ENCODE measurements around the gene TMEM95.

TMEM95 gene

DNA sequence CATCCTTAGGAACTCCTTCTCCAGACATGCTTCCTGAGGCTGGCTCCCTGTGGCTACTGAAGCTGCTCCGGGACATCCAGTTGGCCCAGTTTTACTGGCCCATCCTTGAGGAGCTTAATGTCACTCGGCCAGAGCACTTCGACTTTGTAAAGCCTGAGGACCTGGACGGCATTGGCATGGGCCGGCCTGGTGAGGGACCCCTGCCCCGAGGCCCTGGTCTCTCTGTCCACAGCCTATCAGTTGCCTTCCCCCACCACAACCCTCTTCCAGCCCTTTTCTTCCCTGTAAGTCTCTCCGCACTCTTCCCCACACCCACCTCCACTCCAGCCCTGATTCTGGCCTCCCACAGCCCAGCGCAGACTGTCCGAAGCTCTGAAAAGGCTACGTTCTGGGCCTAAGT lies 27.9 kb downstream of the TMEM95 start:
- DNase-seq: no peak

DNA sequence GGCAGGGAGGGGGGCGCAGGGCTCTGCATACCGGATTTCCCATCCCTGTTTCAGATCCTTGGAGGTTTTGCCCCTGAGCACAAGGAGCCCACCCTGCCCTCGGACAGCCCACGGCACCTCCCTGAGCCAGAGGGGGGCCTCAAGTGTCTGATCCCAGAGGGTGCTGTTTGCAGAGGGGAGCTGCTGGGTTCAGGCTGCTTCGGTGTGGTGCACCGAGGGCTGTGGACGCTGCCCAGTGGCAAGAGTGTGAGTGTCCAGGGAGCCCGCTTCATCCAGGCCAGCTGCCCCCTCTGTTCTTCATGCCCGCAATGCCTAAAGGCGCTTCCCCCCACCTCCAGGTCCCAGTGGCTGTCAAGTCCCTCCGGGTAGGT lies 28.4 kb downstream of the TMEM95 start:
- DNase-seq: no peak

DNA sequence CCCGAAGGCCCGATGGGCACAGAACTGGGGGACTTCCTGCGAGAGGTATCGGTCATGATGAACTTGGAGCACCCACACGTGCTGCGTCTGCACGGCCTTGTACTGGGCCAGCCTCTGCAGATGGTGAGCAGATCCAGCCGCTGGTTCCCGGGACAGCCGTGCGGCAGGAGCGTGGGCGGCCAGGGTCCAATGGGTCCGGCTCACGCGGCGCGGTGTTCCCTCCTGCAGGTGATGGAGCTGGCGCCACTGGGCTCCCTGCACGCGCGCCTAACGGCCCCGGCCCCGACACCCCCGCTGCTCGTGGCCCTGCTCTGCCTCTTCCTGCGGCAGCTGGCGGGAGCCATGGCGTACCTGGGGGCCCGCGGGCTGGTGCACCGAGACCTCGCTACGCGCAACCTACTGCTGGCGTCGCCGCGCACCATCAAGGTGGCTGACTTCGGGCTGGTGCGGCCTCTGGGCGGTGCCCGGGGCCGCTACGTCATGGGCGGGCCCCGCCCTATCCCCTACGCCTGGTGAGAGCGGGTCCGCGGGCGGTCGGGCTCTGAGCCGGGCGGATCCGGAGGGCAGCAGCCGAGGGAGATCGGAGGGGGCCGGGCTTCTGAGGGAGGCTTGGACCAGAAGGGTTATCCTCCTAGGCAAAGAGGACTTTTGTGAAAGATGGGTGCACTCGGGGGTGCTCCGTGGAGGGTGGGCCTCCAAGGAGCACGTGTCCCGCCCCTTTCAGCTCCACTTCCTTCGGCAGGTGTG lies 29.0 kb downstream of the TMEM95 start:
- peak; percentile 82 for DNase-seq

DNA sequence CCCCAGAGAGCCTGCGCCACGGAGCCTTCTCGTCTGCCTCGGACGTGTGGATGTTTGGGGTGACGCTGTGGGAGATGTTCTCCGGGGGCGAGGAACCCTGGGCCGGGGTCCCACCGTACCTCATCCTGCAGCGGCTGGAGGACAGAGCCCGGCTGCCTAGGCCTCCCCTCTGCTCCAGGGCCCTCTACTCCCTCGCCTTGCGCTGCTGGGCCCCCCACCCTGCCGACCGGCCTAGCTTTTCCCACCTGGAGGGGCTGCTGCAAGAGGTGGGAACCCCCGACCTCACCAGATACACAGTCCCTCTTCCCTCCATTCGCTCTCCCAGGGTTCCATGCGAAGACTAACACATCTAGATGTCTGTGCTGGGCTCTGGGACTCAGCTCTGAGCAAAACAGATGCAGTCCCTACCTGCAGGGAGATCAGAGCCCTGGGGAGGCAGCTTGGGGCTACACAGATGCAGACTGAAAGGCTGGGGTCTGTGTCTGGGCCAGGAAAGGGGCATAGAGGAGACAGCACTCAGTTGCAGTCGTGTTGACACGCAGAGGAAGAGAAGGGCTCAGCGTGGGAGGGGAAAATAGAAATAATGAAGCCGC lies 29.6 kb downstream of the TMEM95 start:
- DNase-seq: no peak

DNA sequence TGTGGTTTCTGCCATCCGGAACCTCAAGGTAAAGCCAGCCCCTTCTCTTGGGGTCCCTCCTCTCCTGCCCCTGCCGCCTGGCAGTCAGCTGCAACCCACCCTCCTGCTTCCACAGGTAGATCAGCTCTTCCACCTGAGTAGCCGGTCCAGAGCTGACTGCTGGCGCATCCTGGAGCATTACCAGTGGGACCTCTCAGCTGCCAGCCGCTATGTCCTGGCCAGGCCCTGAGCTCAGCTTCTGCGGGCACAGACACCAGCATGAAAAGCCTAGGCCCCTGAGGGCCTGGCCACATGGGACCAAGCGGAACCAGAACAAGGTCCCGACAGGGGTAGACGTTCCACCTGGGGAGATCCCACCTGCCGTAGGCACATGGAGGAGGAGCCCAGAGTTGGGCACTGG lies 33.9 kb downstream of the TMEM95 start:
- DNase-seq: no peak

DNA sequence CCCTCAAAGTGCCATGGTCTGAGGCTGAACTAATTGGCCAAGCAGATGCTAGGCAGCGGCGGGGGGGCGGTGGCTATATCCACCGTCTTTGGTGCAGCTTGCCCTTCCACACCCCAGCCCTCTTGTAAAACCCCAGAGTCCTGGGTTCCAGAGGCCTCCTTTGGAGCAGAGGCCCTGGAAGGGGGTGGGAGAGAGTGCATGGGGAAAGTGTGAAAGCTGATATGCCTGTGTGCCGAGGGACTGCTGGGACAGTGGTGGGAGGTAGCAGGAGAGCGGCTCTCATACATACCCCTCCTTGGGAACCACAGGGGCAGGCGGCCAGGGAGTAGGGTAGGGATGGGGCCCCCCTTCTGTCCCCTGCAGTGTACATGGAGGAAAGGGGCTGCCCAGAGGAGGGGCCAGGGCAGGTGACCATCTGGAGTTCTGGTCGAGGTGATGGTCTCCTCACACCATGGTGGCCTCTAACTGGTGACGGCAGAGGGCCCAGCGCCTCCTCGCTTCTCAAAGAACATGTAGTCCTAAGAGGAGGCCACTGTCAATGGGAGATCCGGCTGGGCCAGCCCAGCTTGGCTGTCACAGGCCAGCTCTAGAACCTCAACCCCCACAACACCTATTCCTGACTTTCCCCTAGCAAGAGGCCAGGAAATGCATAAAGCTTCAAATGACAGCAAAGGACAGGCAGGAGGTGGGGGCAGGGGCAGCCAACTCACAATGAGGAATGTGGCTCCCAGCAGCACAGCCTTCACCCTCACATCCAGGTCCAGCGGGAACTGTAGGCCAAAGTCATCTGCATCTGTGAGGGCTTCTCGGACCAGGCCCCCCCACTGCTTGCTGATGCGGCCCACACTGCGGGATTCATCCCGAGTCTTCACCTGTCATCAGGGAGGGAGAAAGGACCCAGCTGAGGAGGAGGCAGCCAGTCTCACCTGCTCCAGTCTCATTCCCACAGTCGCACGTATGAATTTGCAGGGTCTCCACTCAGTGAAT lies 35.3 kb downstream of the TMEM95 start:
- DNase-seq: no peak

DNA sequence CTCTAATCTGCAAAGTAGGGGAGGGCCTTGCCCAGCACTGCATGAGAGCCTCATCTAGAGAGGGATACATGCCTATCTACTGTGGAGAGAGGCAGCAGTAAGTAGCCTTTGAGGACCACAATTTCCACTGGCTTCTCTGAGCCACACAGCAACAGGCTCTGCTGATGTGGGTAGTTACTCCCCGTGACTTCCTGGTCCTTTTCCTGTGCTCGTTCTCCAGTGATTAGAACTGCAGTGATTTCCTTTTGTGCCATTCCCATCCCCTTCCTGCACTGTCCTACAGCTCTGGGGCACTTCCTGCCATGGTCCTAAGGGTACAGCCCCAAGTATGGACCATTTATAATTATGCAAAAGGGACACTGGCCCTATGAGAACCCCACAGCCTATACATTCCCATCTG lies 36.4 kb downstream of the TMEM95 start:
- DNase-seq: no peak

DNA sequence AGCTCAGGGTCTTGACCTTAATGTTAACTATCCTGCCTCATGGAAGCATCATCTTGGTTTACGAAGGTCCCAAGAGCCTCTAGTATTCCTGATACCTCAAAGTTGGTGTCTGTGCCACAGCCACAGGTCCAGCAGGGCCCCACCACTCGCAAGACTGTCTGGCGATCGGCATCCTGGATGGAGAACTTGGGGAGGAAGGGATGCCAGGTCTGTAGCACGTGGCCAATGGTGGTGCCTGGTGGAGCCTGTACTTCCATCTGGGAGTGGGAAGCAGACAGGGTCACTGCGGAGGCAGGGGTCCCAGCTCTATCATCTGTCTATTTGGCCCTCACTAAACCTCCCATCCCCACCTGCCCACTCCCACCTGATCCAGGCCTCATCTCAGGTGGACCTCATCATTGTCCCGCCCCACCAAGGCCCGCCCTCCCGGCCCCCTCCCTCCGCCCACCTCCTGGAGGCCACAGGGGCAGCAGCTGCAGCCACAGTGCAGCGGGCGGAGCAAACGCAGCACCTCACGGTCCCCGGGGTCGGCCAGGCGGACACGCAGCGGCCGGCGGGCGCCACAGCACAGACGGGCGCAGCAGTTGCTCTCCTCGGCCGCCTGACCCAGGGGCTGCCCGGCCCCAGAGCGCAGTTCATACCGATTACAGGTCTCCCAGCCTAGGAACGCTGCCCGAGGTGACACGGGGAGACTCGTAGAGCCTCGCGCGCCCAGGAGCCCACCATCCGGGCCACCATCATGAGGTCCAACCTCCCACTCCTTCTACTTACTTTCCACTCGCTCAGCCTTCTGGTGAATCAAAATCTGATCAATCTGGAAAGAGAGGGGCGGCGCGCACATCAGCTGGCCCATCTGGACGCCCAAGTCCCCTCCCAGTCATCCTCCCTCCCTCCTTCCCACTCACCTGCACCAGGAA lies 38.0 kb downstream of the TMEM95 start:
- DNase-seq: no peak

DNA sequence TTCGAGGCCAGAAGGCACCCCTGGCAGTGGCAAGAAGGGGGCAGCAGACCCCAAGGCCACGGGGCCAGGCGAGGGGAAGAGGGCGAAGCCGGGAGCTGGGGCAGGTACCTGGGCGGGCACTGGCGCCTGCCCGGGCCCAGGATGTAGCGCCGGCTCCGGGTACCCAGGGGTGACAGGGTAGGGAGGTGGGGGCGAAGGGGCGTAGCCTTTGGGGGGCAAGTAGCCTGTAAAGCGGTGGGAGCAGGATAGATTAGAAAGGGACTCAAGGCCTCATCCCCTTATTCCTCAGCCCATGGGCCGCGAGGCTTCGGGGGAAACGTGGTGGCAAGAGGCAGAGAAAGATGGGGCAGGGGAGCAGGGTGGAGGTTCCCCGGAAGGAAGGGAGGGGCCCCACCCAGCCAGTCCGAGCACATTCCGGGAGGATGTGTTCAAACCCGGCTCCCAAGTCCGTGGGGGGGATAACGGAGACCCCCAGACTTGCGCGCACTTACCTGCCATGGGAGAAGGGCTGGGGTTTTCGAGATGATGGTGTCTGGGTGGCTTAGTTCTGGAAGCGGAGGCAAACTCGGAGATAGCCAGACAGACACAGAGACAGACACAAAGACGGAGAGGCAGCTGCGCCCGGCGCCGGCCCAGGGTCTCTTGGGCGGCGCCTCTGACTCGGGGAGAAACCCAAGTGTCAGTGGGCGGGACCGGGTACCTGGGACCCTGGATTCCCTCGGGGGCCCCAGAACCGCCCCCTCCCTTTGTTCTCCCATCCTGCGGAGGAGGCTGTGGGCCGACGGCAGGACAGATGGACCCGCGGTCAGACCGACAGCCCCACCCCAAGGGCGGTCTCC lies 38.9 kb downstream of the TMEM95 start:
- DNase-seq: peak; percentile 63

DNA sequence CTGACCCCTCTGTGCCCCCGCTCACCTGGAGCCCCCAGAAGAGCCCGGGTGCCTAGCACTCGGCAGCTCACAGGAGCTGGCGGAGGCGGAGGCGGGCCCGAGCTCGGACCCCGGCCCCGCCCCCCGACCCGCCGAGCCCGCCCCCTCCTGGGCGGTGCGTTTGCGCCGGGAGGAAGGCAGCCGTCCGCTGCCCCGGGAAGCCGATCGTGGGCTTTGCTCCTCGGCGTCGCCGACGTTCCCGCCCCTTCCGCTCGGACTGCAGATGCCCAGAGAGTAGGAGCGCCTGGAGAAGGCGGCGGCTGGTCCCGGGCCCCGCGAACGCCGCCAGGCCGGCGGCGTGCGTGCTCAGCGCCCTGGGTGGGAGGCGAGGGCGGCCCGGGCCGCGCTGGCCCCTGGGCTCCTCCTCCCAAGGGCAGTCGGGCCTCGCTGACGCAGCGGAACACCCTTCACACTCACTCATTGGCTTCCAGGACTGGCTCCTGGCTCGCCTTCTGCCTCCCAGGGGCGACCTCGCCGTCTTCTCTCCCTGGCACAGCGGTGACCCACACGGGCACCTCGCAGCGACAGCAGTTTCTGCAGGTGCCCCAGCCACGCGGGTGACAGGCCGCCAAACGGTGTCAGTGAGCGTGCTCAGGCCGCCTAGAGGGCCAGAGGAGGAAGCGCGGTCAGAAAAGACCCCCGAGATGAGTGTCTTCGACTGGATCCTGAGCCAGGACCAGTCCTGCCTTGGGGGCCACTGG lies 39.7 kb downstream of the TMEM95 start, which contains the start of gene PLSCR3:
PLSCR3 (minus strand) TSS at position 74 of the 740 bp plus-strand sequence. CDS start 415 bp downstream, outside the sequence.
- peak; percentile 85 for DNase-seq

DNA sequence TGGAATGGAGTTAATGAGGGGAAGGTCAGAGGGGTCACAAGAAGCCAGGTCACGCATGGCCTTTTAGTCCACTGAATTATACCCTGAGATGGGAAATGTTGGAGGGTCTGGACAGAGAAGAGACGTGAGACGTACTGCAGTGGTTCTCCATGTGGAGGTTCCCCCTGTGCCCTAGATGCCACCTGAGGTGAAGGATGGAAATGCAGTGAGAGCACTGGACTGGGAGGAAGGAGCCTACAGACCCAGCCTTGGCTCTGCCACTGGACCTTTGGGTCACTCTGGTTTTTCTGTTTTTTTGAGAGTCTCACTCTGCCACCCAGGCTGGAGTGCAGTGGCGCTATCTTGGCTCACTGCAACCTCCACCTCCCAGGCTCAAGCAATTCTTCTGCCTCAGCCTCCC lies 41.2 kb downstream of the TMEM95 start:
- DNase-seq: no peak

DNA sequence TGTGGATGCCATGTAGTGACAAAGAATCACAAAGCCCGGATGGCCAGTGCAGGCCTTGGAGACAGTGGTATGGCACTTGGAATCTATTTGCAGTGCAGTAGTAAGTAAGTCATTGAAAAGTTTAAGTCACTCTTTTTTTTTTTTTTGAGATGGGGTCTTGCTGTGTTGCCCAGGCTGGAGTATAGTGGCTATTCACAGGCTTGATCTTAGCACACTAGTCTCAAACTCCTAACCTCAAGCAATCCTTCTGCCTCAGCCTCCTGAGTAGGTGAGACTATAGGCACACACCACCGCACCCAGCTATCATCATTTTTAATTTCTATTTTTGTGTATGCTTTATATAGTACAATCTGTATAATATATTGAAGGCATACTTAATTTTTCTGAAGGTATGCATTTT lies 43.7 kb downstream of the TMEM95 start:
- DNase-seq: no peak

DNA sequence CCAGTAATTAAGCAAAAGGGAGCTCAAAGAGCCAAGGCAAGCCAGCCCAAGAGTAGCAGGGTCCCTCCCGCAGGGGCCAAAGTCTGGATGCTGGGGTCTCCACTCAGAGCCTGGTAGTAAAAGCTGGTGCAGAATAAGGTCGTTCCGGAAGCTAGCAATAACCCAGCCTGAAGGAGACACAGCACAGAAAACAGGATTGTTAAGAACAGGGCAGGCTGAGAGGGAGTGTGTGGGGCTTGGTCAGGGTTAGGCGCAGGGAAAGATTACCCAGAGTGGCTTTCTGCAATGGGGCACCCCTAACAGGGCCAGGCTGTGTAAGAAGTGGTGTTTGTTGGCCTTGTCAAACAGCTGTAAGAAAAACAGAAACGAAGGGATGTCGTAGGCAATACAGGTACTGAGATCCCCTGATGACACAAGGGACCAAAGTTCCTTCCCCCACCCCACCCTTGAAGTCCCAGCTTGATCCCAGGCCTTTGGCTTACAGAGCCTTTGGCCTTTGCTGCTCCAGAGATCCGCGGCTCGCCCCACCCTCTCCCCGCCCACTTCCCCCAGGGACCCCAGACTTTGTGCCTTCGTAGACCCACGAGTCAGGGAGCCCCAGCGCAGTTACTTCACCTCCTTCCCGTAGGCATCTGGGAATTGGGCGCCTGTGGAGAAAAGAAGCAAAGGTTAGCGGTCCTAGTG lies 48.2 kb downstream of the TMEM95 start:
- no peak for DNase-seq

DNA sequence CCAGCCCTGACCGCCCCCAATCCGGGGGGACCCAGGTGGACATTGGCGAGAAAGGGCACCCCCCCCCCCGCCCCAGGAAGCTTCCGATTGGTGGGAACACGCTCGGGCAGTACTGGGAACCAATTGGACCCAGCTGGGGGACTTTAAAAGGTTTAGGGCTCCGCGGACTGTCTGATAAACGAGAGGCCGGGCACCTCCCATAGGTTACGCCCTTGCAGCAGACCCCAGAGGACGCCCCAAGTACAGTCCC lies 48.7 kb downstream of the TMEM95 start:
- no peak for DNase-seq

DNA sequence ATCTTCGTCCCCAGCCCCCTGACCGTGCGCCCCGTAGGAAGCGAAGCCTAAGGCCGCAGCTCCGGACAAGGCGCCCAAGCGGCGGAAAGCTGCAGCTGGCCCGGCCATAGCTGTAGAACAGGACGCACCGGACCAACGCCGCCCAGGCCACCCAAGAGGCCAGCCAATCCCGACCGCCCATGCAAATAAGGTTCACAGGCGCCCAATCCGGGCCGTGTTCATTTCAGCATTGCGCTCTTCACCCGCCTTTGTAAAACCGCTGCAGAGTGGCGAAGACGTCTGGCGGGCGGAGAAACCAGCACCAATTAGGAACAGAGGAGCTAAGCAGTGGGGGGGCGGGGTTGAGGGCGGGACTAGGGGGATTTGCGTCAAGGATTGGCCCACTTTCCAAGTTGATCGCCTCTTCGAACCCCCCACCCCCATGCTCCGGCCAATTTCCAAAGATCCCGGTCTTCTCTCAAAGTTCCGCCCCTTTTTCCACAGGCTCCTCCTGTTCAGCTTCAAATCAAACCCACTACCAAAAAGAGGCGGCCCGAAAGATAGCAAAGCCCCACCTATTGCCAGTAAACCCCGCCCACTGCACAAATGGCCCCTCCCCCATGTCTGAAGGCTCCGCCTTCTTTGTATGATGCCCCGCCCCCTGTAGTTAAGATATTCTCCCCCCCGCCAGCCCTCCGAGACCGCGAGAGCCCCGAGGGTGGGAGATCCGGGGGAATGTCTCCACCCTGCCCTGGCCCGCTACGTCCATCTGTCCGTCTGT lies 49.2 kb downstream of the TMEM95 start, which contains the start of gene TMEM256:
TMEM256 (minus strand) TSS at position 121 of the 760 bp plus-strand sequence; CDS start at position 108, 13 bp downstream.
- DNase-seq: peak; percentile 95

DNA sequence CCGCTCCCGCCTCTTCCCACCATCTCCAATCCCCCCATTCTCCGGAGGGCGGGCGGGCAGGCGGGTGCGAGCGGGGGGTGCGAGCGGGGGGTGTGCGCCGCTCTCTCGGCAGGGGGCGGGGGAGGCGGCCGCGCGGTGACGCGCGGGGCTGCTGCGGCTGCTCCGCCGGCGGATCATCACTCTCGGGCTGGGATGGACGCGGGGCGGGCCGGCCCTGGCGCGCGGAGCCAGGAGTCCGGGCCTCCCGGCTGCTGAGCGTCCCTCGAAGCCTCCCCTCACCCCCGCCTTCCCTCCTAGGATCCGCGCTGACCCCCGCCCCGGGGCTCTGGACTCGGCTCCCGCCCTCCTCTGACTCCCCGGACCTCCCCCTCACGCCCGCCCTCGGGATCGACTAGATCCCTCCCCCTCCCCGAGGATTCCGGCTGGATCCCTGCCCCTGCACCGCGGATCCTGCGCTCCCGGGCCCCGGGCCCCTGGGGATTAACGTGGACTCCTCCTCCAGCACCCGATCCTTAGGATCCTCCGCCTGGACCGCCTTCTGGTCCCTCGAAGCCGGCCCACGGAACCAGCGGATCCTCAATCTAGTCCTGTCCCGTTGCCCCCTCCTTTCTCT lies 49.9 kb downstream of the TMEM95 start:
- peak; percentile 74 for DNase-seq

DNA sequence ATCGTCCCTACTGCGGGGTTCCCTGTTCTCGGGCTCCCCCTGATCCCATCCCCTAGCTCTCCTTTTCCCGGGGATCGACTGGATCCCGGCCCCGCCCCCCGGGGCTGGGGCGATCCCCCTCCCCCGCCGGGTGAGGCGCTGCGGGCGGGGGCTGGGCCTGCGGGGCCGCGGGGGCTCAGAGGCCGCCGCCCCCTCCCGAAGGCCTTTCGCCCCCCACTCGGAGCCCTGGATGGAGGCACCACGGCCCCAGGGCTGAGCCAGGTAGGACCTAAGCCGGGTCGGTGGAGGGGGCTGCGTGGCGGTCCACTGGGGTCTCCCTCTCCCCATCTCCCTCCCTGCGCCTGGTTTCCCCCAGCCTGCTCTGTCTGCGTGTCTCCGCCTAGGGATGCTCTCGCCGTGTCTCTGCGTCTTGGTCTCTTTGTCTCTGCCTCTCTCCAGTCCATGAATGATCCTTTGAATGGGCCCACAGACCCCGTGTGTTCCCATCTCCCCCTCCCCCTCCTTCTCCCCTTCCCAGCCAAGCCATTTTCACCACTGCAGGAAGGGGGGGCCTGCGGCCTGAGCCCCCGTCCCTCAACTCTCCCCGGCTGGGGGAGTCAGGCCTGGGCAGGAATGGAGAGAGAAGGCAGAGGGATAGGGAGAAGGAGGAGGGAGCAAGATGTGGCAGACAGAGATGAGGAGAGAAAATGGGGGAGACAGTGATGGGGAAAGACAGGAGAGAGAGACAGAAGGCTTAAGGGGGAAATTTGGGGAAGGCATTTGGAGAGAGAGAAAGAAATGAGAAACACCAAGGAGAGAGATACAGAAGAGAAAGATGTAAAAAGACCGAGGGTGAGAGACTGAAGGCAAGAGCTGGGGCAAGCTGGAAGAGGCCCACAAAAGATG lies 50.6 kb downstream of the TMEM95 start:
- no peak for DNase-seq

DNA sequence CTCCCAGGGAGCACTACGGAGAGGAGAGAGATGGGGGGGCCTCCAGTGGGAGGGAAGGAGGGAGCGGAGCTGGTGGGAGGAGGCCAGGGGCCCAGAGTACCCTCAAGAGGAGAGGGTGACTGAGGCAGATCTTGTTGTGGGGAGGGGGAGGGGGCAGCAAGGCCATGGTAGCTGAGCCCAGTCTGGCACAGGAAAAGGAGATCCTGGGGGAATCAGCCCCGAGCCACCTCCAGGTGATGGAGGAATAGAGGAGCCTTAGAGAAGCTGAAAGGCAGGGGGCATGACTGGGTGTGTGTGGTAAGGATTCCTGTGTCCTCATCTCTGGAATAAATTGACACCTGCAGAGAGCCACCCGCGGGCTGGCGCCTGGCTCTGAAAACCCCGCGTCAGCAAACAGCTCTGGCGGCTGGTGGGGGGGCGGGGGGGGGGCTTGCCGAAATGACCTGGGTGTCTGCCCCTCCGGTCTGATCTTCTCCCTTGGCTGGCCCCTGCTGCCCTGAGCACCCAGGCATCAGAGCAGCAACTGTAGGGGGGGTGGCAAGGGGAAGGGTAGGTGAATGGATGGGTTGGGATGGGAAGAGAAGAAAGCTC lies 51.4 kb downstream of the TMEM95 start:
- DNase-seq: no peak
